ENCODE results near the gene DNAH10. TPM values are rescaled to one million over a fixed set of nuclear protein-coding genes. Genes with fewer than 3 reads are reported as not detected.
"Not testable (repeated sequence)": the region's sequence is repeated elsewhere in the genome, so short reads cannot be mapped to it uniquely, and the experiment has no call there.

DNAH10 gene
- total and polyA plus RNA-seq, 8 donors = 0.02 to 0.59 (median 0.09) TPM; not detected in 1

DNA sequence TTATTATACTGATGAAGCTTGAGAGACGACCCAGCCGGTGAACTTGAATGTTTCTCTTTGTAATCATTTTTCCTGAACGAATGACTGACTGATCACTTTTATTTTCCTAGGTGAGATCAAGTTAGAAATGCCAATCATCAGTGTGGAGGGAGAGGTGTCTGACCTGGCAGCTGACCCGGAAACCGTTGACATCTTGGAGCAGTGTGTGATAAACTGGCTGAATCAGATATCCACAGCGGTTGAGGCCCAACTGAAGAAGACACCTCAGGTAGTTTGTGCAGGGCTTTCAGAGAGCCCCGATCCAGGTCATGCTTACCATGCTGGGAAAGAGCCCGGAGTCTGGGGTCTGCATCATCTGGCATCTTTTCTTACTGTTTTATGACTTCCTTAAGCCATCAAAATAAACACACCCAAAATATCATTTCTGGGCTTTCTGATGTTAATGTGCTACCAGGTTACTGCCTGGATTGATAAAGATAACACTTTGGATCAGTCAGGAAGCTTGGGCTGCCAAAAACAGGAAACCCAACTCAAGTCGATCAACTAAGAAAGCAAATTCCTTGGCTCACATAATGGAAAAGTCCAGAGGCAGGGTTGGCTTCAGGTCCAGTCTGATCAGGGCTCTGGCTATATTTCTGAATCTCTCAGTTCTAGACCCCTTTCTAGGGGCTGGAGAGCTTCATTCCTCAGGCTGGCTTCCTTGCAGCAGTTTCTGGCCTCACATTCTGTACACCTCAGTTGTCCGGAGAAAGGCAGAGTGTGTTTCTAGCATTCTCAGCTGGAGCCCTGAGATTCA is 21.1 kb downstream of the DNAH10 start:
- no peaks in the 10 kb centered on the region for H3K36me3 ChIP-seq
- FAIRE-seq = no peak
- no peaks in the 10 kb centered on the region for H3K27me3 ChIP-seq
- no peaks in the 10 kb centered on the region for H3K9me3 ChIP-seq
- 75 to 80% methylated on average over 10 of the region's 10 CpGs for WGBS, 2 donors
- no peak overlapping the region for H3K4me3 ChIP-seq
- TF ChIP-seq CTCF (IDR thresholded peaks at IDR 0.05) = no peak
- no peaks in the 10 kb centered on the region for H3K4me1 ChIP-seq
- no peak for ATAC-seq
- intact Hi-C loops (cut with DNase I) = no loop called here
- no peak for DNase-seq
- H3K27ac ChIP-seq = no peak overlapping the region

- intact Hi-C loops (cut with DNase I) = no loop called here
- no peak for ATAC-seq
Observed at GRCh38 chr12:123787466-123787865, 25.4 kb downstream of the DNAH10 start.

DNA sequence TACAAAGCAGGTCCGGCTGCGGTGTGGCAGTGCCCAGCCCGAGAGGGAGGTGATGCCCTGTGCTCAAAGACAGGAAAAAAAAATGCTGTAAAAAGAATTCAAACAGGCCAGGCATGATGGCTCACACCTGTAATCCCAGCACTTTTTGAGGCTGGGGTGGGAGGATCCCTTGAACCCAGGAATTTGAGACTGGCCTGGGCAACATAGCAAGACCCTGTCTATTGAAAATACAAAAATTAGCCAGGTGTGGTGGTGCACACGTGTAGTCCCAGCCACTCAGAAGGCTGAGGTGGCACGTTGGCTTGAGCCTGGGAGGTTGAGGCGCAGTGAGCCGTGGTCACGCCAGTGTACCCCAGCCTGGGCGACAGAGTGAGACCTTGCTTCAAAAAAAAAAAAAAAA is 26.4 kb downstream of the DNAH10 start:
- no peak overlapping the region for H3K4me3 ChIP-seq
- FAIRE-seq (no peak), DNase-seq (no peak), ATAC-seq (no peak)
- TF ChIP-seq CTCF (IDR thresholded peaks at IDR 0.05) = no peak
- no peaks in the 10 kb centered on the region for H3K9me3 ChIP-seq
- no peaks in the 10 kb centered on the region for H3K4me1 ChIP-seq
- H3K36me3 ChIP-seq = no peaks in the 10 kb centered on the region
- no peak overlapping the region for H3K27ac ChIP-seq
- 83 to 87% methylated on average over 9 of the region's 9 CpGs for WGBS, 2 donors
- no peaks in the 10 kb centered on the region for H3K27me3 ChIP-seq
- intact Hi-C loops (cut with DNase I) = no loop called here

More at GRCh38 chr12:123787466-123787865, 25.4 kb downstream of the DNAH10 start:
- Histone ChIP-seq H3K9me3 (no peaks in the 10 kb centered on the region), H3K27me3 (no peaks in the 10 kb centered on the region), H3K4me3 (no peak overlapping the region), H3K36me3 (no peaks in the 10 kb centered on the region), H3K4me1 (no peaks in the 10 kb centered on the region), H3K27ac (no peak overlapping the region)
- 84 to 90% methylated on average over 25 of the region's 25 CpGs for WGBS, 2 donors
- FAIRE-seq (no peak), DNase-seq (peak in 2 of 6 donors; percentile 27 to 52)
- no peak for TF ChIP-seq CTCF (IDR thresholded peaks at IDR 0.05)

DNA sequence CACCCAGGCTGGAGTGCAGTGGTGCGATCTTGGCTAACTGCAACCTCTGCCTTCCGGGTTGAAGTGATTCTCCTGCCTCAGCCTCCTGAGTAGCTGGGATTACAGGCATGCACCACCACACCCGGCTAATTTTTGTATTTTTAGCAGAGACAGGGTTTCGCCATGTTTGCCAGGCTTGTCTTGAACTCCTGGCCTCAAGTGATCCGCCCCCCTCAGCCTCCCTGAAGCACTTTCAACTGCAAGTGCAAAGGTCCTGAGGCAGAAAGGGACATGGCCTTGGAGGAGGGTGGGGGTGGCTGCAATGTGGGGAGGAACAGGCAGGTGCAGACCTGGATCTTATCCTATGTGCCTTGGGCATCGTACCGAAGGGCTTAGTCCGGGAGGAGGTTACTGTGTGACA is 27.3 kb downstream of the DNAH10 start:
- H3K4me3 ChIP-seq; H3K9me3 ChIP-seq; H3K36me3 ChIP-seq; H3K4me1 ChIP-seq; FAIRE-seq; H3K27me3 ChIP-seq; ATAC-seq; intact Hi-C loops (cut with DNase I); DNase-seq; H3K27ac ChIP-seq: not testable (repeated sequence)
- 78 to 83% methylated on average over 8 of the region's 8 CpGs for WGBS, 2 donors

DNA sequence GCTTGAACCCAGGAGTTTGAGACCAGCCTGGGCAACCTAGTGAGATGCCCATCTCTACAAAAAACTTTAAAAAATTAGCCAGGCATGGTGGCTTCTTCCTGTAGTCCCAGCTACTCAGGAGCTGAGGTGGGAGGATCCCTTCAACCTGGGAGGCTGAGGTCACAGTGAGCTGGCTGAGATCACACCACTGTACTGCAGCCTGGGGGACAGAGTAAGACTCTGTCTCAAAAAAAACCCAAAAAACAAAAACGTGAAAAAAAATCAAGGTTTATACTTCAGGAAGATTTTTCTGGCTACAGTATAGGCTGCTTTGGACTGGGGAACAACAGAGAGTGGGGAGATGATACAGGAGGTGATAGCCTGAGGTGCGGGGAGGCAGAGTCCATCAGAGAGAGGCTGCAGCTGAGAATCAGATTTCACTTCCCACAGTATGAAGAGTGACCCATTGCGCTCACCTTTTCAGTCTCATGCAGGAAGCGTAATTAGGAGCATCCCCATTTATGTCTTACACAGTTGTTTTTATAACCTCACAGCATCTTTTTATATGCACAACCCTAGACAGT is 28.9 kb downstream of the DNAH10 start:
- 68 to 72% methylated on average over 4 of the region's 4 CpGs for WGBS, 2 donors
- intact Hi-C loops (cut with DNase I) = no loop called here
- no peak for DNase-seq
- Histone ChIP-seq H3K9me3 (no peaks in the 10 kb centered on the region), H3K27ac (no peak overlapping the region), H3K36me3 (no peaks in the 10 kb centered on the region), H3K4me3 (no peak overlapping the region), H3K27me3 (no peaks in the 10 kb centered on the region), H3K4me1 (no peaks in the 10 kb centered on the region)
- ATAC-seq = no peak
- FAIRE-seq = no peak
- TF ChIP-seq CTCF (IDR thresholded peaks at IDR 0.05) = no peak
